K562 (cell line): ENCODE data around the gene ISG20L2. TPM values are rescaled to one million over a fixed set of nuclear protein-coding genes. Genes with fewer than 3 reads are reported as not detected.

ENCODE experiments used
- ATAC-seq: fragments of 200-7000 bp; cut with Tn5 transposase; 3 replicates; pipeline ENCODE4 v1.9.1; 2020; ENCODE audit warnings: moderate library complexity
- BruUV-seq: library from RNA; stranded (reverse); fragments of 400-500 nt; replicated peaks from 2 replicates; lab custom pipeline; 2021; lab: Mats Ljungman, UMichigan
- CTCF ChIA-PET: fragments of 300-600 bp; formaldehyde crosslinking; extraction: SDS; loops from one replicate; lab custom pipeline; 2021; ENCODE audit warnings: low intra/inter-chr PET ratio; lab: Yijun Ruan, JAX
- POLR2A ChIA-PET: fragments of 300-600, 350-650 bp; sonication (Branson Sonifier 250); formaldehyde crosslinking; extraction: SDS; loops from one replicate; lab custom pipeline; 2021; ENCODE audit warnings: antibody characterized with exemption, inconsistent platforms; lab: Yijun Ruan, JAX
- DNase-seq, 4 experiments: peaks; one replicate each; pipeline versions ENCODE4 v3.0.0 to v3.0.0-alpha.2; 2011 to 2018; ENCODE audit warnings: low spot score in 3 of 4, mixed read lengths in 3 of 4; ENCODE audit errors: extremely low read depth in 1 of 4
- FAIRE-seq: peaks from 2 replicates; lab custom pipeline; 2011; peaks lifted over from hg19 to GRCh38; lab: Jason Lieb, UNC
- H2AFZ ChIP-seq: 2 replicates; pipeline ENCODE4 v1.6.0; 2011; ENCODE audit warnings: low read depth, low read length, control low read depth, inconsistent platforms
- H3K27ac ChIP-seq: fragments of 200-600 bp; 3 replicates; pipeline ENCODE4 v1.8.0; 2011; ENCODE audit warnings: low read depth, mild to moderate bottlenecking, control low read depth, inconsistent platforms, low read length, moderate library complexity, mixed read lengths; ENCODE audit errors: extremely low read depth
- H3K27me3 ChIP-seq, 2 experiments: fragments of 300-600 bp in 1 of 2; 2 replicates in 1 of 2; 3 replicates in 1 of 2; pipeline versions ENCODE4 v1.6.0 to v1.8.0; 2011; ENCODE audit warnings: inconsistent platforms in 2 of 2, low read length in 2 of 2, mild to moderate bottlenecking in 1 of 2, mixed read lengths in 1 of 2, moderate library complexity in 1 of 2; ENCODE audit not compliant: control insufficient read depth in 2 of 2, insufficient read depth in 2 of 2
- H3K36me3 ChIP-seq: fragments of 300-600 bp; 3 replicates; pipeline ENCODE4 v1.8.0; 2011; ENCODE audit warnings: mild to moderate bottlenecking, low read length, inconsistent platforms; ENCODE audit not compliant: control insufficient read depth, insufficient read depth
- H3K4me1 ChIP-seq, 2 experiments: fragments of 200-600 bp in 1 of 2; replicated peaks in 1 of 2; 2 replicates in 1 of 2; 3 replicates in 1 of 2; pipeline versions ENCODE4 v1.5.1 to v1.8.0; 2011; ENCODE audit warnings: inconsistent platforms in 2 of 2, low read length in 2 of 2, mild to moderate bottlenecking in 1 of 2, mixed read lengths in 1 of 2, moderate library complexity in 1 of 2; ENCODE audit not compliant: control insufficient read depth in 2 of 2, insufficient read depth in 2 of 2
- H3K4me2 ChIP-seq: 2 replicates; pipeline ENCODE4 v1.6.1; 2011; ENCODE audit warnings: low read length, control low read depth, inconsistent platforms, mixed read lengths; ENCODE audit not compliant: insufficient read depth
- H3K4me3 ChIP-seq: fragments of 200-600 bp; sonication (generic), shearing (Covaris generic); 2 replicates; pipeline ENCODE4 v1.5.1; 2016; ENCODE audit warnings: control low read depth, inconsistent platforms
- H3K79me2 ChIP-seq: fragments of 200-600 bp; 3 replicates; pipeline ENCODE4 v1.8.0; 2011; ENCODE audit warnings: low read length, inconsistent platforms; ENCODE audit not compliant: control insufficient read depth, insufficient read depth
- H3K9ac ChIP-seq, 2 experiments: 2 replicates each; pipeline versions ENCODE4 v1.6.0 to v1.6.1; 2011; ENCODE audit warnings: low read depth in 2 of 2, low read length in 2 of 2, control low read depth in 1 of 2, inconsistent platforms in 1 of 2, mild to moderate bottlenecking in 1 of 2, mixed read lengths in 1 of 2; ENCODE audit not compliant: insufficient read depth in 1 of 2
- H3K9me1 ChIP-seq: one replicate; pipeline ENCODE4 v1.6.0; 2011; ENCODE audit warnings: inconsistent platforms, mild to moderate bottlenecking, low read length, moderate library complexity; ENCODE audit not compliant: control insufficient read depth, insufficient read depth
- H3K9me3 ChIP-seq: replicated peaks from 2 replicates; pipeline ENCODE4 v1.5.1; 2011; ENCODE audit warnings: low read depth, low read length, inconsistent platforms; ENCODE audit not compliant: control insufficient read depth, insufficient read depth
- H4K20me1 ChIP-seq: replicated peaks from 2 replicates; pipeline ENCODE4 v1.6.1; 2011; ENCODE audit warnings: low read length, inconsistent platforms, mixed read lengths; ENCODE audit not compliant: control insufficient read depth, insufficient read depth
- CEBPB ChIP-seq: fragments of 450-650 bp; IDR thresholded peaks from 2 replicates; pipeline ENCODE4 v1.6.1; 2016; ENCODE audit warnings: missing genetic modification characterization, missing compliant biosample characterization
- ESRRB ChIP-seq: fragments of 250-450 bp; sonication (Bioruptor Pico); IDR thresholded peaks from 2 replicates; pipeline ENCODE4 v1.5.0; 2020; ENCODE audit warnings: mild to moderate bottlenecking, moderate library complexity, borderline replicate concordance
- EWSR1 ChIP-seq: fragments of 450-650 bp; IDR thresholded peaks from 2 replicates; pipeline ENCODE4 v1.6.1; 2018; ENCODE audit warnings: borderline replicate concordance, mild to moderate bottlenecking, low read depth, moderate library complexity; ENCODE audit not compliant: partially characterized antibody
- HDGF ChIP-seq: fragments of 450-650 bp; IDR thresholded peaks from 2 replicates; pipeline ENCODE4 v1.6.1; 2016
- HEY1 ChIP-seq: fragments of 250-450 bp; sonication (Bioruptor Pico); IDR thresholded peaks from 2 replicates; pipeline ENCODE4 v1.5.0; 2020; ENCODE audit warnings: mild to moderate bottlenecking, moderate library complexity, borderline replicate concordance
- RBM25 ChIP-seq: fragments of 200-400 bp; formaldehyde crosslinking; IDR thresholded peaks from 2 replicates; pipeline ENCODE4 v1.6.1; 2018; ENCODE audit warnings: low read length, low read depth, moderate library complexity; ENCODE audit not compliant: severe bottlenecking
- RFX1 ChIP-seq: fragments of 450-650 bp; IDR thresholded peaks from 2 replicates; pipeline ENCODE4 v1.6.1; 2016; ENCODE audit warnings: mild to moderate bottlenecking, moderate library complexity
- SIRT6 ChIP-seq: IDR thresholded peaks from one replicate; pipeline ENCODE4 v1.6.1; 2012; ENCODE audit warnings: low read depth, mild to moderate bottlenecking, control low read depth, inconsistent platforms, low read length, moderate library complexity
- XRCC5 ChIP-seq: fragments of 200-400 bp; formaldehyde crosslinking; IDR thresholded peaks from 2 replicates; pipeline ENCODE4 v1.6.1; 2017; ENCODE audit warnings: low read depth, mild to moderate bottlenecking, low read length
- ZNF217 ChIP-seq: sonication (generic); formaldehyde crosslinking; IDR thresholded peaks from 2 replicates; pipeline ENCODE4 v1.8.0; 2022; ENCODE audit warnings: mild to moderate bottlenecking, missing genetic modification reagents
- ZNF263 ChIP-seq: sonication (generic); formaldehyde crosslinking; IDR thresholded peaks from 2 replicates; pipeline ENCODE4 v1.8.0; 2022; ENCODE audit warnings: mild to moderate bottlenecking, missing genetic modification reagents, borderline replicate concordance
- WGBS: fragments of 100-300 bp; shearing (Covaris generic); methylation state at CpG from one replicate; pipeline ENCODE4 v1.1.6; 2016; ENCODE audit warnings: low coverage, mixed read lengths; ENCODE audit not compliant: insufficient coverage; ENCODE audit errors: missing lambda C conversion rate; 5-methylcytosine and 5-hydroxymethylcytosine counted together
- in situ Hi-C: fragments of 300-500 bp; cut with MboI; formaldehyde crosslinking; loops from 4 replicates; pipeline ENCODE4 v1.15.0; 2018; ENCODE audit warnings: inconsistent platforms, mixed read lengths
- intact Hi-C: fragments of 100-400 bp; cut with micrococcal nuclease; formaldehyde crosslinking; loops from 2 replicates; pipeline ENCODE4 v1.14.2; 2022
- polyA plus RNA-seq, 8 experiments: library from polyadenylated mRNA; depleted of rRNA in 4 of 8; stranded (reverse) in 5 of 8; unstranded in 3 of 8; fragments of >200 nt; fragmentation: Nextera tagmentation in 2 of 8; fragmentation: Illumina TruSeq in 1 of 8; extraction: Ambion mirVana in 2 of 8; extraction: Trizol in 1 of 8; gene quantifications; 2 replicates each; pipeline versions ENCODE4 v1.2.1 to v1.2.3, GENCODE V29; 2011 to 2014; ENCODE audit warnings: inconsistent platforms in 1 of 8, missing spikeins in 1 of 8
- total RNA-seq, 7 experiments: library from RNA; depleted of rRNA in 6 of 7; stranded (reverse); fragments of >200 nt in 6 of 7; fragmentation: Illumina TruSeq in 2 of 7; extraction: Trizol in 2 of 7; gene quantifications; 2 replicates each; pipeline versions ENCODE4 v1.2.1 to v1.2.3, GENCODE V29; 2011 to 2021; ENCODE audit warnings: low replicate concordance in 1 of 7
- TF ChIP-seq, protein P1 (sequence below): sonication (generic); formaldehyde crosslinking; IDR thresholded peaks from 2 replicates; pipeline ENCODE4 v1.8.0; 2022; ENCODE audit warnings: mild to moderate bottlenecking, missing genetic modification reagents
- TF ChIP-seq, protein P2 (sequence below): fragments of 450-650 bp; IDR thresholded peaks from 2 replicates; pipeline ENCODE4 v1.6.1; 2016; ENCODE audit warnings: low read depth, mild to moderate bottlenecking, moderate library complexity
- TF ChIP-seq, protein P3 (sequence below), 2 experiments: fragments of 450-650 bp; conservative IDR thresholded peaks; 2 replicates each; pipeline ENCODE4 v1.6.1; 2017; ENCODE audit warnings: mild to moderate bottlenecking in 2 of 2, moderate library complexity in 2 of 2
- TF ChIP-seq, protein P4 (sequence below): IDR thresholded peaks from 2 replicates; pipeline ENCODE4 v1.6.1; 2016; ENCODE audit warnings: missing genetic modification characterization, missing compliant biosample characterization
- TF ChIP-seq, protein P5 (sequence below): fragments of 250-450 bp; sonication (Bioruptor Pico); IDR thresholded peaks from 2 replicates; pipeline ENCODE4 v1.4.0; 2020

ISG20L2 gene
- total and polyA plus RNA-seq, 9 of the 15 experiments (the other 6 are each of a cell fraction or from before 2014, with no cell fraction given), result 21.3 to 130 (median 50.3) TPM

DNA sequence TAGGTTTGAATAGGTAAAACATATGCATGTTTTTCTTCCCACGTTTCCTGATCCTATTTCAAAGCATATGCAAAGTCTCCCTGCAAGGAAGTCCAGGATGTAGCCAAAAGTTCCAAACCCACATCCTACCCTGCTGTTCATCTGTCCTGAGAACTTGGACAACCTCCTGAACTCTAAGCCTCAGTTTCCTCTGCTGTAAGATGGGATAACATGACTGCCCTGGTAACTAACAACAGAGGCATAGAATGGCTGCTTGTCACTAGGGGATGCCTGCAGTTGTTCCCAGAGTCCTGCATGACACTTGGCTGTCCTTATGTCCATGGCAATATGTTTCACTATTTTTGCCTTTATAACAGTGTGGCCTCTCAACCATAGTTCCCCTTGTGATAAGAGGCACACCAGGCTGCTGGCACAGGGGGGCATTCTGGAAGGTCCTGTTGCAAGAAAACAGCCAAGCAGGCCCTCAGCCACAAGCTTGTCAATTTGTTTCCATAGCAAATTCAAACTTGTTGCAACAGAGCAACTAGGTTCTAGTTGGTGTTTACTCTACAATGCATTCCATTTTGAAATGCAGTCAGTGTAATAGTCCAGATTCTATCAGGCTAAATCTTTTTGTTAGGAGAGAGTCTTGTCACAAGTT, 24.4 kb upstream of the ISG20L2 start:
- BruUV-seq, result TSS peak; percentile 53
- no peak for FAIRE-seq
- WGBS, result 7% methylated on average over 1 of the region's 1 CpG
- Histone ChIP-seq H3K79me2 (peaks cover 68% of the 10 kb centered on the region), H3K9ac (peak overlapping the region; percentile 40 to 94; a peak in 3 of 4 replicates), H3K4me3 (peak overlapping the region; percentile 95), H3K4me1 (peaks cover 32% of the 10 kb centered on the region in 2 experiments; a peak in 4 of 5 replicates), H2AFZ (no peak overlapping the region), H3K27me3 (no peaks in the 10 kb centered on the region), H3K9me3 (no peaks in the 10 kb centered on the region), H3K9me1 (no peaks in the 10 kb centered on the region), H3K27ac (peak overlapping the region; percentile 89; the same call in 1 of the 3 replicates), H4K20me1 (peaks cover 5% of the 10 kb centered on the region; the same call in 1 of the 2 replicates), H3K36me3 (peaks cover 20% of the 10 kb centered on the region; the same call in 2 of the 3 replicates), H3K4me2 (peak overlapping the region; percentile 97)
- ATAC-seq, result no peak
- intact Hi-C loops (no loop called here), in situ Hi-C loops (no loop called here)
- DNase-seq, result no peak
- POLR2A ChIA-PET, result interaction anchor here (2.3 to 3.0 kb wide), 3 partner anchors 11 to 18 kb away, joined by 14 to 30 read pairs (median 22); partner anchors contain the start of genes MRPL24 and PRCC
- CTCF ChIA-PET, result no interaction called here
- TF ChIP-seq ZNF263 (CRISPR knock-in tag), result peak; percentile 26; the same call in 1 of the 2 replicates
- TF ChIP-seq, protein P1, sequence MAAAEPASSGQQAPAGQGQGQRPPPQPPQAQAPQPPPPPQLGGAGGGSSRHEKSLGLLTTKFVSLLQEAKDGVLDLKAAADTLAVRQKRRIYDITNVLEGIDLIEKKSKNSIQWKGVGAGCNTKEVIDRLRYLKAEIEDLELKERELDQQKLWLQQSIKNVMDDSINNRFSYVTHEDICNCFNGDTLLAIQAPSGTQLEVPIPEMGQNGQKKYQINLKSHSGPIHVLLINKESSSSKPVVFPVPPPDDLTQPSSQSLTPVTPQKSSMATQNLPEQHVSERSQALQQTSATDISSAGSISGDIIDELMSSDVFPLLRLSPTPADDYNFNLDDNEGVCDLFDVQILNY (CRISPR knock-in tag), result no peak
- no peak for TF ChIP-seq XRCC5
- TF ChIP-seq ESRRB (CRISPR knock-in tag), result no peak
- TF ChIP-seq EWSR1, result no peak
- TF ChIP-seq RFX1, result peak; percentile 56
- TF ChIP-seq ZNF217 (CRISPR knock-in tag), result no peak
- peak; percentile 70 for TF ChIP-seq RBM25
- TF ChIP-seq, protein P2, sequence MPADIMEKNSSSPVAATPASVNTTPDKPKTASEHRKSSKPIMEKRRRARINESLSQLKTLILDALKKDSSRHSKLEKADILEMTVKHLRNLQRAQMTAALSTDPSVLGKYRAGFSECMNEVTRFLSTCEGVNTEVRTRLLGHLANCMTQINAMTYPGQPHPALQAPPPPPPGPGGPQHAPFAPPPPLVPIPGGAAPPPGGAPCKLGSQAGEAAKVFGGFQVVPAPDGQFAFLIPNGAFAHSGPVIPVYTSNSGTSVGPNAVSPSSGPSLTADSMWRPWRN, result no peak
- TF ChIP-seq, protein P3, sequence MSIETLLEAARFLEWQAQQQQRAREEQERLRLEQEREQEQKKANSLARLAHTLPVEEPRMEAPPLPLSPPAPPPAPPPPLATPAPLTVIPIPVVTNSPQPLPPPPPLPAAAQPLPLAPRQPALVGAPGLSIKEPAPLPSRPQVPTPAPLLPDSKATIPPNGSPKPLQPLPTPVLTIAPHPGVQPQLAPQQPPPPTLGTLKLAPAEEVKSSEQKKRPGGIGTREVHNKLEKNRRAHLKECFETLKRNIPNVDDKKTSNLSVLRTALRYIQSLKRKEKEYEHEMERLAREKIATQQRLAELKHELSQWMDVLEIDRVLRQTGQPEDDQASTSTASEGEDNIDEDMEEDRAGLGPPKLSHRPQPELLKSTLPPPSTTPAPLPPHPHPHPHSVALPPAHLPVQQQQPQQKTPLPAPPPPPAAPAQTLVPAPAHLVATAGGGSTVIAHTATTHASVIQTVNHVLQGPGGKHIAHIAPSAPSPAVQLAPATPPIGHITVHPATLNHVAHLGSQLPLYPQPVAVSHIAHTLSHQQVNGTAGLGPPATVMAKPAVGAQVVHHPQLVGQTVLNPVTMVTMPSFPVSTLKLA (conservative IDR thresholded peaks at IDR 0.05), result 0 out of 4 replicates have a peak, but pooled peaks of 1 of the 2 experiments have one; percentile 35
- TF ChIP-seq, protein P4, sequence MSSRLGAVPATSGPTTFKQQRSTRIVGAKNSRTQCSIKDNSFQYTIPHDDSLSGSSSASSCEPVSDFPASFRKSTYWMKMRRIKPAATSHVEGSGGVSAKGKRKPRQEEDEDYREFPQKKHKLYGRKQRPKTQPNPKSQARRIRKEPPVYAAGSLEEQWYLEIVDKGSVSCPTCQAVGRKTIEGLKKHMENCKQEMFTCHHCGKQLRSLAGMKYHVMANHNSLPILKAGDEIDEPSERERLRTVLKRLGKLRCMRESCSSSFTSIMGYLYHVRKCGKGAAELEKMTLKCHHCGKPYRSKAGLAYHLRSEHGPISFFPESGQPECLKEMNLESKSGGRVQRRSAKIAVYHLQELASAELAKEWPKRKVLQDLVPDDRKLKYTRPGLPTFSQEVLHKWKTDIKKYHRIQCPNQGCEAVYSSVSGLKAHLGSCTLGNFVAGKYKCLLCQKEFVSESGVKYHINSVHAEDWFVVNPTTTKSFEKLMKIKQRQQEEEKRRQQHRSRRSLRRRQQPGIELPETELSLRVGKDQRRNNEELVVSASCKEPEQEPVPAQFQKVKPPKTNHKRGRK (tag), result no peak
- TF ChIP-seq CEBPB (tag), result peak; percentile 57
- 0 out of 2 replicates have a peak, but pooled peaks have one; percentile 73 for TF ChIP-seq HDGF
- TF ChIP-seq, protein P5, sequence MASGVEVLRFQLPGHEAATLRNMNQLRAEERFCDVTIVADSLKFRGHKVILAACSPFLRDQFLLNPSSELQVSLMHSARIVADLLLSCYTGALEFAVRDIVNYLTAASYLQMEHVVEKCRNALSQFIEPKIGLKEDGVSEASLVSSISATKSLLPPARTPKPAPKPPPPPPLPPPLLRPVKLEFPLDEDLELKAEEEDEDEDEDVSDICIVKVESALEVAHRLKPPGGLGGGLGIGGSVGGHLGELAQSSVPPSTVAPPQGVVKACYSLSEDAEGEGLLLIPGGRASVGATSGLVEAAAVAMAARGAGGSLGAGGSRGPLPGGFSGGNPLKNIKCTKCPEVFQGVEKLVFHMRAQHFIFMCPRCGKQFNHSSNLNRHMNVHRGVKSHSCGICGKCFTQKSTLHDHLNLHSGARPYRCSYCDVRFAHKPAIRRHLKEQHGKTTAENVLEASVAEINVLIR (CRISPR knock-in tag), result no peak
- no peak for TF ChIP-seq HEY1
- no peak for TF ChIP-seq SIRT6
